MG63 (cell line): ENCODE results near the gene SUV39H2. TPM values are rescaled to one million over a fixed set of nuclear protein-coding genes. Genes with fewer than 3 reads are reported as not detected.
"Not testable (repeated sequence)": the region's sequence is repeated elsewhere in the genome, so short reads cannot be mapped to it uniquely, and the experiment has no call there.

ENCODE experiments used
- DNase-seq: peaks from one replicate; pipeline ENCODE4 v3.0.0-alpha.2; 2020
- H3K27me3 ChIP-seq: fragments of 250-450 bp; sonication (Bioruptor Pico); 2 replicates; pipeline ENCODE4 v1.5.1; 2020; ENCODE audit warnings: mild to moderate bottlenecking, moderate library complexity
- H3K36me3 ChIP-seq: fragments of 250-450 bp; sonication (Bioruptor Pico); 2 replicates; pipeline ENCODE4 v1.5.1; 2020; ENCODE audit warnings: mild to moderate bottlenecking, moderate library complexity
- H3K4me3 ChIP-seq: fragments of 250-450 bp; sonication (Bioruptor Pico); 2 replicates; pipeline ENCODE4 v1.5.1; 2020; ENCODE audit warnings: mild to moderate bottlenecking, moderate library complexity
- H3K9me3 ChIP-seq: fragments of 250-450 bp; sonication (Bioruptor Pico); 2 replicates; pipeline ENCODE4 v1.5.1; 2020; ENCODE audit warnings: mild to moderate bottlenecking, moderate library complexity
- total RNA-seq: library from RNA; depleted of rRNA; stranded (reverse); fragments of >200 nt; shearing (Covaris generic); gene quantifications from 2 replicates; pipeline ENCODE4 v1.2.3, GENCODE V29; 2014; ENCODE audit warnings: low replicate concordance

The SUV39H2 gene
- total RNA-seq, 1 experiment from 2014 or later: 20.6 TPM

GRCh38 chr10:14859775-14860174, 18.9 kb upstream of the SUV39H2 start:
- peaks cover 40% of the 10 kb centered on the region for H3K36me3 ChIP-seq
- DNase-seq: no peak
- no peak overlapping the region for H3K4me3 ChIP-seq
- H3K27me3 ChIP-seq: no peaks in the 10 kb centered on the region
- H3K9me3 ChIP-seq: no peaks in the 10 kb centered on the region

DNA sequence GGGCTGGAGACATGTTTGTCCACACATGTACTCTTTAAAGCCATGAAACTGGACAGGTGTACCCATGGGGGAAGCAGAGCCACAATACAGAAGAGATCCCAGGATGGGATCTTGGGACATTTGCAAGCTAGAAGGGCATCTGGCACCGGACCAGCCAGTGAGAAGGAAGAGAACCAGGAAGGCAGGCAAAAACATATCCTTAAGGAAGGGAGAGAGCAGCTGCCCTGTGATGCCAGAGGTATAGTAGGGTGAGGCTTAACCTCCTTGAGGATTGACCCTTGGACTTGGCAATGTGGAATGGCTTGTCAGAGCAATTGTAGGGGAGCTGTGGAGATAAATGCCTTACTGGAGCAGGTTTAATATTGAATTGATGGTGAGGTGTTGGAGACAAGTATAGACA, 17.9 kb upstream of the SUV39H2 start:
- Histone ChIP-seq H3K36me3 (peaks cover 43% of the 10 kb centered on the region), H3K27me3 (no peaks in the 10 kb centered on the region), H3K4me3 (no peak overlapping the region), H3K9me3 (no peaks in the 10 kb centered on the region)
- DNase-seq: no peak

GRCh38 chr10:14864466-14864865, 14.2 kb upstream of the SUV39H2 start:
- not testable (repeated sequence) for H3K27me3 ChIP-seq, H3K4me3 ChIP-seq, H3K9me3 ChIP-seq, DNase-seq
- H3K36me3 ChIP-seq: peaks cover 45% of the 10 kb centered on the region

GRCh38 chr10:14864871-14865270, 13.8 kb upstream of the SUV39H2 start:
- not testable (repeated sequence) for H3K4me3 ChIP-seq, DNase-seq, H3K9me3 ChIP-seq, H3K27me3 ChIP-seq
- H3K36me3 ChIP-seq: peaks cover 48% of the 10 kb centered on the region

DNA sequence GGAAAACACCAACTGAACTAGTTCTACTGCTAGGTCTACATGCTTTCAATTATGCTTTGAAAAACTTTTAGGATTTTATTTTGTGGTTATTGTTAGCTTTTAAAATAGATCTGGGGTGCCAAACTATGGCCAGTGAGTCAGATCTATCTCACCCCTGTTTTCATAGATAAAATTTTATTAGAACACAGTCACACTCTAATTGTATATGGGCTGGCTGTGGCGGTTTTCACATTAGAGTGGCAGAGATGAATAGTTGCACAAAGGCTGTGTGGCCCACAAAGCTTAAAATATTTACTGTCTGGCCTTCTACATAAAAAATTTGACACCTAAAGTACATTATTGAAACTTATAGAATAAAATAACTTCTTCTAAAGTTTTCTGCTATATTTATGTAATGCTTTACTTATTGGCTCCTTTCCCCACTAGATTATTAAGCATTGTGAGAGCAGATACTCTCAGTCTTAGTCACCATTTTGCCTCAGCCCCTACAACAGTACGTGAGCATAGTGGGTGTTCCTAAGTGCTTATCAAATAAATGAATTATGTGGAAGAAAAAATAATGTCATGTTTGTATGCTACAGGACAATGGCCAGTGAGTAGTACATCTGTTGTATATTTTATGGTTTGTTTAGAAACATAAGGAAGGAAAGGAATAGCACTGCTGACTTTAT, 5.4 kb upstream of the SUV39H2 start:
- DNase-seq: peak; percentile 63
- Histone ChIP-seq H3K4me3 (no peak overlapping the region), H3K36me3 (peaks cover 38% of the 10 kb centered on the region), H3K9me3 (no peaks in the 10 kb centered on the region), H3K27me3 (no peaks in the 10 kb centered on the region)

GRCh38 chr10:14875941-14876340, 2.7 kb upstream of the SUV39H2 start:
- H3K27me3 ChIP-seq: no peaks in the 10 kb centered on the region
- no peak for DNase-seq
- no peak overlapping the region for H3K4me3 ChIP-seq
- no peaks in the 10 kb centered on the region for H3K9me3 ChIP-seq
- H3K36me3 ChIP-seq: peaks cover 23% of the 10 kb centered on the region

- Histone ChIP-seq H3K36me3 (peaks cover 21% of the 10 kb centered on the region), H3K9me3 (no peaks in the 10 kb centered on the region), H3K4me3 (no peak overlapping the region), H3K27me3 (no peaks in the 10 kb centered on the region)
- DNase-seq: no peak
These were observed 1.9 kb upstream of the SUV39H2 start for GRCh38 chr10:14876764-14877163.

GRCh38 chr10:14879124-14879927, 660 bp downstream of the SUV39H2 start:
- Histone ChIP-seq H3K36me3 (peaks cover 33% of the 10 kb centered on the region), H3K27me3 (no peaks in the 10 kb centered on the region), H3K9me3 (no peaks in the 10 kb centered on the region), H3K4me3 (peak overlapping the region; percentile 78)
- peak; percentile 39 for DNase-seq

GRCh38 chr10:14879928-14880193, 1.2 kb downstream of the SUV39H2 start:
- no peaks in the 10 kb centered on the region for H3K9me3 ChIP-seq
- peaks cover 38% of the 10 kb centered on the region for H3K36me3 ChIP-seq
- no peak for DNase-seq
- no peaks in the 10 kb centered on the region for H3K27me3 ChIP-seq
- H3K4me3 ChIP-seq: peak overlapping the region; percentile 78

GRCh38 chr10:14880229-14880628, 1.6 kb downstream of the SUV39H2 start:
- Histone ChIP-seq H3K9me3 (no peaks in the 10 kb centered on the region), H3K4me3 (peak overlapping the region; percentile 78), H3K36me3 (peaks cover 41% of the 10 kb centered on the region), H3K27me3 (no peaks in the 10 kb centered on the region)
- DNase-seq: no peak

DNA sequence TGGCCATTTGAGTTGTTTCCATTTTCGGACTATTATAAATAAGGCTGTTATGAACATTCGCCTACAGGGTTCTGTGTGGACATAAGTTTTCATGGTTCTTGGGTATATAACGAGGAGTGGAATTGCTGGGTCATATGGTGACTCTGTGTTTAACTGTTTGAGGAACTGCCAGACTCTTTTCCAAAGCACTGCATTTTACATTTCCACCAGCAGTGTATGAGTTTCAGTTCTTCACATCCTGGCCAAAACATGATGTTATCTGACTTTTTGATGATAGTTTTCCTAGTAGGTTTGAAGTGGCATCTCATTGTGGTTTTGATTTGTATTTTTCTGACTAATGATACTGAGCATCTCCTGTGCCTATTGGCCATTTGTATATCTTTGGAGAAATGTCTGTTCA, 5.4 kb downstream of the SUV39H2 start:
- H3K4me3 ChIP-seq: no peak overlapping the region
- no peaks in the 10 kb centered on the region for H3K27me3 ChIP-seq
- peaks cover 58% of the 10 kb centered on the region for H3K36me3 ChIP-seq
- no peak for DNase-seq
- H3K9me3 ChIP-seq: no peaks in the 10 kb centered on the region

- H3K9me3 ChIP-seq: no peaks in the 10 kb centered on the region
- no peak overlapping the region for H3K4me3 ChIP-seq
- DNase-seq: no peak
- peaks cover 45% of the 10 kb centered on the region for H3K36me3 ChIP-seq
- H3K27me3 ChIP-seq: no peaks in the 10 kb centered on the region
These were observed 10.7 kb downstream of the SUV39H2 start for GRCh38 chr10:14889318-14889717.

- Histone ChIP-seq H3K9me3 (no peaks in the 10 kb centered on the region), H3K36me3 (peaks cover 35% of the 10 kb centered on the region), H3K4me3 (no peak overlapping the region), H3K27me3 (no peaks in the 10 kb centered on the region)
- no peak for DNase-seq
These were observed 12.5 kb downstream of the SUV39H2 start for GRCh38 chr10:14891151-14891550.

DNA sequence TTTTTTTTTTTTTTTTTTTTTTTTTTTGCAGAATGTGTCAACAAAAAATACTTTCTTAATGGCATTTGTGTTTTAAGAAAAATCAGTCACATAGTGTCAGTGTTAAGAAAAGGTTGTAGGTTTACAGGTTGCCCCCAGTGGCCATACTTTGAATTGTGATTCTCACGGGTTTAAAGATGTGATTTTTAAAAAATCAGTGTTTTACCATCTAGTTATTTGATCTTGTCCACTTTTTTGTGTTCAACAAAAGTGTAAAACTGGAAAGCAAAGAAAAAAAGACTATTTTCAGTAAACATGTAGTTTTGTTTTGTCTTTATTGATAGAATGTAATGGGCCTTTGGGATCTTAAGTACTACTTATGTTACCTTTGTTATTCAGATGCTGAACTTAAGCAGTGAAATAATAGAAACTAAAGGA, 25.7 kb downstream of the SUV39H2 start:
- DNase-seq: no peak
- peaks cover 30% of the 10 kb centered on the region for H3K9me3 ChIP-seq
- H3K27me3 ChIP-seq: no peaks in the 10 kb centered on the region
- peaks cover 92% of the 10 kb centered on the region for H3K36me3 ChIP-seq
- H3K4me3 ChIP-seq: no peak overlapping the region

GRCh38 chr10:14904864-14905263, 26.2 kb downstream of the SUV39H2 start:
- H3K27me3 ChIP-seq: no peaks in the 10 kb centered on the region
- H3K4me3 ChIP-seq: no peak overlapping the region
- H3K36me3 ChIP-seq: peaks cover 92% of the 10 kb centered on the region
- peaks cover 30% of the 10 kb centered on the region for H3K9me3 ChIP-seq
- DNase-seq: no peak

DNA sequence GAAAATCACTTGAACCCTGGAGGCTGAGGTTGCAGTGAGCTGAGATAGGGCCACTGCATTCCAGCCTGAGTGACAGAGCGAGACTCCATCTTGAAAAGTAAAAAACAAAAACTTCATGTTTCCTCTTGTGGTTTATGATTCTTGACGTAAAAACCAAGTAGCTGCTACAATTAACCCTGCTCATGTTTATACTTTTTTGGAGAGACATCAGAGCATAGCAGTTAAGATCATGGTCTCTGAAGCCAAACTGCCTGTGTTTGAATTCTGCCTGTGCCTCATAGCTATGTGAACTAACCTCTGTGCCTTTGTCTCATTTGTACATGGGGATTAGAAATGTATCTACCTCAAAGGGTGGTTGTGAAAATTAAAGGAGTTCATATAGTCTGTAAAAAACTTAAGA, 27.2 kb downstream of the SUV39H2 start:
- Histone ChIP-seq H3K36me3 (peaks cover 92% of the 10 kb centered on the region), H3K27me3 (no peaks in the 10 kb centered on the region), H3K9me3 (peaks cover 30% of the 10 kb centered on the region)

DNA sequence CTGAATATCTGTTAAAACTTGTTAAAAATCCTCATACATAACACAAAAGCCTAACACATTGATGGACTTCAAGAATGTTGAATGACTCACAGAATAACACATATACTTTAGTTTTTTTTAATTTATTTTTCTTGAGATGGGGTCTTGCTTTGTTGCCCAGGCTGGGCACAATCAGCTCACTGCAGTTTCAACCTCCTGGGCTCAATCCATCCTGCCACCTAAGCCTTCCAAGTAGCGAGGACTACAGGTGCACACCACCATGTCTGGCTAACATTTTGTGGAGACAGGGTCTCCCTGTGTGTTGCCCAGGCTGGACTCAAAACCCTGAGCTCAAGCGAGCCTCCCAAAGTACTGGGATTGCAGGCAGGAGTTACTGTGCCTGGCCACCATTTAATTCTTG, 28.1 kb downstream of the SUV39H2 start:
- no peaks in the 10 kb centered on the region for H3K27me3 ChIP-seq
- H3K9me3 ChIP-seq: peaks cover 36% of the 10 kb centered on the region
- H3K4me3 ChIP-seq: no peak overlapping the region
- H3K36me3 ChIP-seq: peaks cover 96% of the 10 kb centered on the region
- DNase-seq: no peak

More for the DNA sequence above, 27.2 kb downstream of the SUV39H2 start:
- H3K4me3 ChIP-seq: no peak overlapping the region
- no peak for DNase-seq

DNA sequence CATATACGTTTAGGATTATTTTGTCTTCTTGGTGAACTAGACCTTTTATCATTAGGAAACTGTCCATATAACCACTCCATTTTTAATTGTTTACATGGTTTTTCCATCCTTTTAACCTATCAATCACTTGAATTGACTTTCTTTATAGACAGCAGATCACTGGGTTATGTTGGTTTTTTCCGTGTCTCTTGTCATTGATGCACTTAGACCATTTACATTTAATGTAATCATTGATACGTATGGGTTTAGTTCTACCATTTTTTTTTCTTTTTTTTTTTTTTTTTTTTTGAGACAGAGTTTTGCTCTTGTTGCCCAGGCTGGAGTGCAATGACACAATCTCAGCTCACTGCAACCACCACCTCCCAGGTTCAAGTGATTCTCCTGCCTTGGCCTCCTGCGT, 28.9 kb downstream of the SUV39H2 start:
- Histone ChIP-seq H3K36me3 (peaks cover 96% of the 10 kb centered on the region), H3K9me3 (peaks cover 38% of the 10 kb centered on the region)
- DNase-seq, H3K4me3 ChIP-seq, H3K27me3 ChIP-seq: not testable (repeated sequence)
